Right ventricle myocardium inferior (tissue), 1 donor: ENCODE data around the gene SLC25A1. TPM values are rescaled to one million over a fixed set of nuclear protein-coding genes. Genes with fewer than 3 reads are reported as not detected.
"Not testable (repeated sequence)": the region's sequence is repeated elsewhere in the genome, so short reads cannot be mapped to it uniquely, and the experiment has no call there.

Source experiments
- ATAC-seq: fragments of 200-7000 bp; cut with Tn5 transposase; one replicate; pipeline ENCODE4 v1.9.1; 2020; ENCODE audit warnings: mild to moderate bottlenecking, moderate library complexity
- DNase-seq: peaks from one replicate; pipeline ENCODE4 v3.0.0; 2021; ENCODE audit errors: missing footprints
- intact Hi-C: fragments of 100-400 bp; cut with DNase I; formaldehyde crosslinking; loops from one replicate; pipeline ENCODE4 v1.11.0; 2022
- total RNA-seq: library from RNA; stranded (reverse); fragmentation: NEBNext Ultra II Directional; extraction: Animal tissue kit (Norgen Biotek cat#: 25700); gene quantifications from one replicate; pipeline ENCODE4 v1.2.1, GENCODE V29; 2021
- donor health status: DM: no; HTN: yes; CAD: no; lungs with severe emphysema.

SLC25A1 gene
- total RNA-seq, 1 donor from 2014 or later: 28.7 TPM

GRCh38 chr22:19173047-19174035 lies 5.2 kb downstream of the SLC25A1 start:
- intact Hi-C loops: no loop called here
- ATAC-seq (no peak), DNase-seq (no peak)

DNA sequence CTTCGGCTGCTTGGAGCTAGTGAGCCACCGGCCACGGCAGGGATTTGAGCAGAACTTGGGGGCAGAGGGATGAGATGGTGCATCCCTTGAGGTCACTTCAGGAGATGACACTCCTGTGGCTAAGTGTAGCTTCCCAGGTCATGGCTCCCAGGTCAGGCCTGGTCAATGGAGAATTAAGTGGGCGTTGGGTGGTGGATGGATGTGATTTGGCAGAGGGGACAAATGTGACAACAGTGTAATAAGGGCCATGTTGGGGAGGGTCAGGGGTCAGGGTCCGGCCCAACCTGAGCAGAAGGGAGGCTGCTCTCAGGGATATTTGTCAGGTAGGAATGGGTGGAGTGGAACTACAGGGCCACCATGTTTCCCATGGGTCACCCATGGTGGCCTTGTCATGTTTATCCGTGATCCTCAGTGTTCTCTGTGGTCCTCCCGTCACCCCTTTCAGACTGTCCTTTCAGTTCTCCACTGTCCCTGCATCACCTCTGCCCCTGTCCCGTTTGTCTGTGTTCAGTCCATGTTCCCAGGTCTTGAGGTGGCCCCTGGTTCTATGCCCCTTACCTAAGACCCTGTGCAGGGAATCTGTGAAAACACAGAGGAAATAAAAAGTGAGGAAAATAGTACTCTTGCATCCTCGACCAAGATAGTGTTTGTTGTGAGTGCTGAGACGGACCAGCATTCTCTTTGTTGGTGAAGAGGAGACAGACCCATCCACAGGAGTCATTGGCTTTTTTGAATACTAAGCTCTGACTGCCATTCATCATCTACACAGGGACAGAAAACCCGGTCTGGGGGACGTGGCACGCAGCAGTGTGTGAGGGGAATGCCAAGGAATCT lies 6.1 kb downstream of the SLC25A1 start:
- ATAC-seq: no peak
- intact Hi-C loops: no loop called here
- no peak for DNase-seq

- ATAC-seq (no peak), DNase-seq (no peak)
- intact Hi-C loops: no loop called here
Observed at GRCh38 chr22:19169947-19170318, 8.6 kb downstream of the SLC25A1 start.

DNA sequence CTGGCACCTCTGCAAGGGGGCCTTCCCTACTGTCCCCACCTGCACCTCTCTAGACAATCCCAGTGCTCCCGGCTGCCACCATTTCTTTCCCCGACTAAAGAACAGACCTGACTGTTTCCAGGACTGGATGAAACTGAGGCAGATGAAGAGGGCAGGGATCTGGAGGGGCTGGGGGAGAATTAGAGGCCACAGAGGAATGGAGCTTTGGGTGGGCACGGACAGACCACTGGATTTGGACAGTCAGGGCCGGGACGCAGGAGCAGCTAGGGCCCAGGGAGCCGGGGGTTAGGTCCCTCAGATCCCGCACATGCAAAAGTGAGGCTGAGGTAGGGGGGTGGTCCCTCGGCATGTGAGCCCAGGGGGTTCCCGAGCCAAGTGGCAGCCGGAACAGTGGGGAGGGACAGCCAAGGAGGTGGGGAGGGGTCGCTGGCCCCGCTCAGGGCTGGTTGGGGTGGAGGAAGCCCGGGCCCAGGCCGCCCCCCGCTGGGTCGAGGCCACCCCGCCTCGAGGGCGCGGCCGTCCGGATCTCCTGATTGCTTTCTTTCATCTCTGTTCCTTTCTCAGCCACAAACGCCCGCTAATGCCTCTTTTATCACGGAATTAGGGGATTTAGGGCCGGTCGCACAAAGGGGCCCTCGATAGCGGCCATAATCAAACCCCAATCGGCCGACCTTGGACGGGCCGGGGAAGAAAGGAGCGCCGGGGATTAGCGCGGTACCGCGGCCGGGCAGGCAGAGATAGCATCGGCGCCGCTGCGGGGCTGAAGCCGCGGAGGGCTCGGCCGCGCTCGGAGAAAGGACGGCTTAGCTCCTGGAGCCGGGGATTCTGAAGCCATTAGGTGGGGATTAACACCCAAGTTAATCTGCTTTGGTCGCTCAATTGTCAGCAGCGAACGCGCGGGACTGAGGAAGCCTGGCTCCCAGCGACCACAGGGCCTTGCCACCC lies 9.3 kb downstream of the SLC25A1 start:
- intact Hi-C loops: no loop called here
- no peak for DNase-seq
- ATAC-seq: no peak

DNA sequence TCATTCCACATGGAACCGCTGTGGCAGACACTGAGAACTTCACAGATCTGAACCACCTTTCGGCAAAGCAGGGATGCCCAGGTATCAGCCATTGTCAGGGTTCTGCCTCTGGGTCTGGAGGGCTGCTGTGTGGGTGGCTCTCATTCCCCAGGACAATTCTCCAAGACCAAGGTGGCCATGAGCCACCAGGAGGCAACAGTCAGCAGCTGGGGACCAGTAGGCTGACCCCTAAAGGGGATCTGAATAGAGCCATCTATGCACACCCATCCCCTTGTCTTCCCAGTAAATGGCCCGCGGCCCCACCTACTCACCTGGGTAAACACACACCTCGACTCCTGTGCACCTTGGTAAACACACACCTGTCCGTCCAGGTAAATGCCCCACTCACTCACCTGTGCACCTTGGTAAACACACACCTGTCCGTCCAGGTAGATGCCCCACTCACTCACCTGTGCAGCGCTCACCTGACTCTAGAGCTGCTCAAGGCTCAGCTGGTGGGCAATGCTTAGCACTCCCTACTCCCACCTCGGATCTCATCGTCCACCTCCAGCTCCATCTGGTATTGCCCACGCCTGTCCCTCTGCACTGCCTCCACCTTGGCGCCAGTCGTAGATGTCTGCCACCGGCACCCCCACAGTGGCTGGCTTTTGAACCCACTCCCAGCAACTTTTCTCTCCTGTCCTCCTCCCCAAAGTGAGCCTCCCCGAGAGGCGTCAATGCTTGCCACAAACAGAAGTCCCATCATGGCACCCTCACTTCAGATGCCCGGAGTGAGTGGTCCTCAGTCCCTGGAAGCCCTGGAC lies 10.2 kb downstream of the SLC25A1 start:
- no peak for DNase-seq
- intact Hi-C loops: no loop called here
- ATAC-seq: no peak

DNA sequence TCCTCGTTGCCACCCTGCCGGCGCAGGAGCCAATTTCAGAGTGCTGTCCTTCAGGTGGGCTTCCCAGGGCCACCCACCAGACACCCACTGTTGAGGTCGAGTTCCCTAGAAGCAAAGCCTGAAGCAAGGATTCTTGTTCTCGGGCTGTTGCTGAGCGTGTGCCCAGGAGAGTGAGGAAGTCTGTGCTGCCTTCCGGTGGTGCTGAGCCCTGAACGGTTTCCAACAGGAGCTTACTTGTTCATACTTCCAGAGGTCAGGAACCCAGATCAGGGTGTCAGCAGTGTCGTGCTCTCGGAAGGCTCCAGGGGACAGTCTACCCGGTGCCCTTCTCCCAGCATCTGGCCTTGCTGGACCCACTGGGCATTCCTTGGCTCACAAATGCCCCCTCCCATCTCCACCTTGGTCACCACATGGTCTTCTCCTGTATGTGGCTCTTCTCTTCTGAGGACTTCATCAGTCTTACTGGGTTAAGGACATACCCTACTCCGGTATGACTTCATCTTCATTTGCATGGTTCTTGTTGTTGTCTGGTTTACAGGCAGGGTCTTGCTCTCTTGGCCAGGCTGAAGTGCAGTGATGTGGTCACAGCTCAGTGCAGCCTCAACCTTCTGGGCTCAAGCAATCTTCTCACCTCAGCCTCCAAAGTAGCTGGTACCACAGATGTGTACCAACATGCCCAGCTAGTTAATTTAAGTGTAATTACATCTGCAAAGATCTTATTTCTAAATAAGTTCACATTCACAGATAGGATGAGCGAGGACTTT lies 11.2 kb downstream of the SLC25A1 start:
- DNase-seq: no peak
- ATAC-seq: no peak
- intact Hi-C loops: no loop called here

GRCh38 chr22:19166421-19166820 lies 12.1 kb downstream of the SLC25A1 start:
- no peak for ATAC-seq
- intact Hi-C loops: no loop called here
- no peak for DNase-seq

DNA sequence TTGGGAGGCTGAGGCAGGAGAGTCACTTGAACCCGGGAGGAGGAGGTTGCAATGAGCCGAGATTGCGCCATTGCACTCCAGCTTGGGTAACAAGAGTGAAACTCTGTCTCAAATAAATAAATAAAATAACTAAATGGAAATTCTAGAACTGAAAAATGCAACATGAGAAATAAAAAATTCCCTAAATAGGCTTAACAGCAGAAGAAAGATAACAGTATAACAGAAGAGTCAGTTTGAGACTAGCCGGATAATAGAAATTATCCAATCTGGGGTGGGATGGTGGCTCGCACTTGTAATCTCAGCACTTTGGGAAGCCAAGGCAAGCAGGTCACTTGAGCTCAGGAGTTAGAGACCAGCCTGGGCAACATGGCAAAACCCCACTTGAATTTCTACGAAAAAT lies 14.1 kb downstream of the SLC25A1 start:
- no peak for DNase-seq
- ATAC-seq: no peak
- intact Hi-C loops: no loop called here

DNA sequence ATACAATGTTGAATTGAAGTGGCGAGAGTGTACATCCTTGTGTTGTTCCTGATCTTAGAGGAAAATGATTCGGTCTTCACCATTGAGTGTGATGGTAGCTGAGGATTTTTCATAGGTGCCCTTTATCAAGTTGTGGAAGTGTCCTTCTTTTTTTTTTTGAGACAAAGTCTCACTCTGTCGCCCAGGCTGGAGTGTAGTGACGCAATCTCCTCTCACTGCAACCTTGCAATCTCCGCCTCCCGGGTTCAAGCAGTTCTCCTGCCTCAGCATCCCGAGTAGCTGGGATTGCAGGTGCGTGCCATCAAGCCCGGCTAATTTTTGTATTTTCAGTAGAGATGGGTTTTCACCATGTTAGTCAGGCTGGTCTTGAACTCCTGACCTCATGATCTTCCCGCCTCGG lies 19.9 kb downstream of the SLC25A1 start:
- DNase-seq, intact Hi-C loops, ATAC-seq: not testable (repeated sequence)

GRCh38 chr22:19156109-19156508 lies 22.4 kb downstream of the SLC25A1 start:
- ATAC-seq, intact Hi-C loops: not testable (repeated sequence)

GRCh38 chr22:19152942-19153883 lies 25.3 kb downstream of the SLC25A1 start:
- intact Hi-C loops: no loop called here
- DNase-seq (peak; percentile 51), ATAC-seq (no peak)

More at GRCh38 chr22:19156109-19156508, 22.4 kb downstream of the SLC25A1 start:
- DNase-seq: peak; percentile 55

- ATAC-seq: no peak
- intact Hi-C loops: no loop called here
- no peak for DNase-seq
Observed at GRCh38 chr22:19151329-19152191, 27.0 kb downstream of the SLC25A1 start.

DNA sequence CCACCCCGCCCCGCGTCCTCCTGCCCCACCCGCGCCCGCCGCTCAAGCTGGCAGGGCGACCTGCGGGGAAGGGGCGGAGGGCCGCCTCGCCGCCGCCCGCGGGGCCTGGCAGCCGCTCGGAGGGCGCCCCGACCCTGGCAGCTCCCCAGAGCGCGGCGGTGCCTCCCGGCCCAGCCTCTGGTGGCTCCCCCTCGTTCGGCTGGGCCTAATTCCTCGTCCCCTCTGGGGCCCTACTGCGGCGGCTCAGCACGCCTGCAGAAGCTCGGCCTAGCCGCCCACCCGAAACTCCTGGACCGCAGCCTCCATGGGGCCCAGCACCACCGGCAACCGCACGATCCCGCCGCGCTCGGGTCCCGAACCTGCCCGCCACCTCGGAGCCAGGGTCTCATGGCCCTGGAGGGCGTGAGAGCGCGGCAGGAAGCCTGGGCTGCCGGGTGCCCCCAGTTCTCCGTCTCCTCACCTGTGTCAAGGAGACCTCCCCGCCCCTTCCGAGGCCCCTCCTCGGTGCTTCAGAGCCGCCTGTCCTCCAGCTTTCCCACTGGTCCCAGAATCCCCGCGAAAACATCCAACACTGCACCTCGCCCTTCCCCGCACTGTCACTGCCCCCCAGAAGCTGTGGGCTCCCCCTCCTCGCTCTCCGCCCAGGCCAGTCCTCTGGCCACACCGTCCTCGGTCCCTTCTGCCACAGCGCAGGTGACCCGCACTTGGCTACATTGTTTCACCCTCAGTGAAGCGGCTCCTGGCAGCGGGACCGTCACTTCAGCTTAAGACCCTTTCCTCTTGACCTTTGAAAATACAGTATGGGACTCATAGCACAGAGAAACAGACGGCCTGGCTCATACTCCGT lies 27.8 kb downstream of the SLC25A1 start:
- intact Hi-C loops: no loop called here
- ATAC-seq: no peak
- peak; percentile 62 for DNase-seq

DNA sequence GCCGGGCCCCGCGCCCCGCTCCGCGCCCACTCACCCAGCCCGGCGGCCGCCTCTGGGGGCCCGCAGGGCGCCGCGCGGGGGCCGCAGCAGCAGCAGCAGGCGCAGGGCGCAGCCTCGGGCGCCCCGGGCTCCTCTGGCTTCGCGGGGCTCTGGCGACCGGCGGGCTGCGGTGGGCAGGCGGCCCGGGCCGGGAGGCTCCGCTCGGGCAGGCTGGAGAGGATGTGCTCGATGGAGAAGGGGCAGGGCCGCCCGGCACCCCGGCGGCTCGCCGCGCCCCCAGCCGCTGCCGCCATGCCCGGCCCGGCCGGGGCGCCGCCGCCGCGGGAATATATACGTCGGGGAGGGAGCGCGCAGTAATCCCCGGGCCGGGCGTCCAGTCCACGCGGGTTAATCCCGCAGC lies 28.5 kb downstream of the SLC25A1 start, which contains the start of gene GSC2:
Gene GSC2, minus strand, starts transcription at position 302 of the 400 bp plus-strand sequence. Its CDS starts 9 bp downstream, at position 293.
- intact Hi-C loops: loop anchor here (10.0 kb wide), 1 partner anchor 285 kb away; the partner anchor contains the start of genes HIRA and MRPL40
- ATAC-seq (no peak), DNase-seq (peak; percentile 61)
